K562 (cell line): ENCODE results near the gene PNPO. TPM values are rescaled to one million over a fixed set of nuclear protein-coding genes. Genes with fewer than 3 reads are reported as not detected.

Experiments used
- GABPA ChIP-seq: fragments of 200-800 bp; sonication (Bioruptor generic); conservative IDR thresholded peaks from 2 replicates; pipeline ENCODE4 v1.6.1; 2016; ENCODE audit warnings: low read depth, missing genetic modification characterization, missing compliant biosample characterization
- GABPB2 ChIP-seq: fragments of 250-450 bp; sonication (Bioruptor Pico); conservative IDR thresholded peaks from 2 replicates; pipeline ENCODE4 v1.5.1; 2021; ENCODE audit warnings: mild to moderate bottlenecking
- JUND ChIP-seq, 2 experiments: IDR thresholded peaks; 2 replicates in 1 of 2; 3 replicates in 1 of 2; pipeline ENCODE4 v1.6.1; 2011; ENCODE audit warnings: borderline replicate concordance in 2 of 2, low read depth in 2 of 2, low read length in 2 of 2, improper control_type of control experiment in 1 of 2, missing biosample characterization in 1 of 2, missing genetic modification characterization in 1 of 2, missing genetic modification reagents in 1 of 2
- NCOR1 ChIP-seq: fragments of 450-650 bp; IDR thresholded peaks from 2 replicates; pipeline ENCODE4 v1.6.1; 2016; ENCODE audit warnings: mild to moderate bottlenecking, moderate library complexity
- RHOXF2B ChIP-seq: fragments of 250-450 bp; sonication (Bioruptor Pico); conservative IDR thresholded peaks from 2 replicates; pipeline ENCODE4 v1.5.1; 2021
- SOX6 ChIP-seq: fragments of 450-650 bp; IDR thresholded peaks from 2 replicates; pipeline ENCODE4 v1.6.1; 2014; ENCODE audit warnings: mild to moderate bottlenecking
- TAF1 ChIP-seq: IDR thresholded peaks from 2 replicates; pipeline ENCODE4 v1.6.1; 2011; ENCODE audit warnings: mild to moderate bottlenecking, low read length, moderate library complexity; ENCODE audit not compliant: insufficient read depth, control insufficient read depth, severe bottlenecking; ENCODE audit errors: extremely low read depth
- TAF9B ChIP-seq: fragments of 450-650 bp; IDR thresholded peaks from 2 replicates; pipeline ENCODE4 v1.6.1; 2018; ENCODE audit warnings: mild to moderate bottlenecking; ENCODE audit not compliant: partially characterized antibody
- ZKSCAN1 ChIP-seq: fragments of 150-350 bp; IDR thresholded peaks from 2 replicates; pipeline ENCODE4 v1.6.1; 2016; ENCODE audit warnings: low read depth, low read length
- ZNF583 ChIP-seq: fragments of 250-450 bp; sonication (Bioruptor Pico); IDR thresholded peaks from 2 replicates; pipeline ENCODE4 v1.4.0; 2020
- polyA plus RNA-seq, 8 experiments: library from polyadenylated mRNA; depleted of rRNA in 4 of 8; stranded (reverse) in 5 of 8; unstranded in 3 of 8; fragments of >200 nt; fragmentation: Nextera tagmentation in 2 of 8; fragmentation: Illumina TruSeq in 1 of 8; extraction: Ambion mirVana in 2 of 8; extraction: Trizol in 1 of 8; gene quantifications; 2 replicates each; pipeline versions ENCODE4 v1.2.1 to v1.2.3, GENCODE V29; 2011 to 2014; ENCODE audit warnings: inconsistent platforms in 1 of 8, missing spikeins in 1 of 8
- total RNA-seq, 7 experiments: library from RNA; depleted of rRNA in 6 of 7; stranded (reverse); fragments of >200 nt in 6 of 7; fragmentation: Illumina TruSeq in 2 of 7; extraction: Trizol in 2 of 7; gene quantifications; 2 replicates each; pipeline versions ENCODE4 v1.2.1 to v1.2.3, GENCODE V29; 2011 to 2021; ENCODE audit warnings: low replicate concordance in 1 of 7
- TF ChIP-seq, protein P1 (sequence below), 2 experiments: IDR thresholded peaks; 2 replicates each; pipeline ENCODE4 v1.6.1; 2012; ENCODE audit warnings: improper control_type of control experiment in 2 of 2, low read depth in 2 of 2, low read length in 2 of 2, borderline replicate concordance in 1 of 2
- TF ChIP-seq, protein P2 (sequence below): sonication (generic); formaldehyde crosslinking; IDR thresholded peaks from 2 replicates; pipeline ENCODE4 v1.8.0; 2022; ENCODE audit warnings: mild to moderate bottlenecking, missing genetic modification reagents, borderline replicate concordance
- TF ChIP-seq, protein P3 (sequence below): fragments of 450-650 bp; IDR thresholded peaks from 2 replicates; pipeline ENCODE4 v1.6.1; 2016; ENCODE audit warnings: antibody characterized with exemption

Gene PNPO
- total and polyA plus RNA-seq, 9 of the 15 experiments (the other 6 are each of a cell fraction or from before 2014, with no cell fraction given), result 16.6 to 39.0 (median 27.4) TPM

DNA sequence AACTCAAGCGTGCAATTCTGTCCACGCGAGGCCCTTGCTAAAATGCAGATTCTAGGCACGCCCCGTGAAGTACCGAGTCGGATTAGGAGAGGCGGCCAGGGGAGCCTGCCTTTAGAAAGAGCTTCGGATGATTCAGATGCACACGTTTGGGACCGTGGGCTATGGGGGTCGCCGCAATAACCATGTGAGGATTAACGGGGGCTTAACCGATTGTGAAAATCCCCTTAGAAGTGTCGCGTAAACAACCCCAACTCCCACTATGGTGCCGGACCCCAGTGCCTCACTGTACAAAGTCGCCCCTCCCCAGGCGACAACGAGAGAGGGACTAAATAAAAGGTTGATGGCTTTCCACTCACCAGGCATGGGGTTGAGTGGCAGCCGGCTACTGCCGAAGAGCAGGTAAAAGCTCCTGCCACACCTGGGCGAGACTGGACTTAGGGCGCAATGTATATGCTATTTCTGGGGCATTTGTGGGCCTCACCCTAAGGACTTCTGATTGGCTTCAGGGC lies 46.0 kb upstream of the PNPO start (continued):
- TF ChIP-seq JUND (IDR thresholded peaks at IDR 0.05; ENCODE audit: borderline replicate concordance, low read depth, low read length) (no peak), JUND (tag; IDR thresholded peaks at IDR 0.05; ENCODE audit: borderline replicate concordance, low read depth, low read length) (no peak), ZKSCAN1 (0 out of 2 replicates have a peak, but pooled peaks have one; percentile 3), GABPA (tag) (no peak), TAF1 (peak; percentile 84), NCOR1 (no peak), GABPB2 (CRISPR knock-in tag) (no peak), TAF9B (peak; percentile 76), SOX6 (no peak), ZNF583 (CRISPR knock-in tag) (peak; percentile 35; the same call in 1 of the 2 replicates), RHOXF2B (no peak)
- TF ChIP-seq, protein P1, sequence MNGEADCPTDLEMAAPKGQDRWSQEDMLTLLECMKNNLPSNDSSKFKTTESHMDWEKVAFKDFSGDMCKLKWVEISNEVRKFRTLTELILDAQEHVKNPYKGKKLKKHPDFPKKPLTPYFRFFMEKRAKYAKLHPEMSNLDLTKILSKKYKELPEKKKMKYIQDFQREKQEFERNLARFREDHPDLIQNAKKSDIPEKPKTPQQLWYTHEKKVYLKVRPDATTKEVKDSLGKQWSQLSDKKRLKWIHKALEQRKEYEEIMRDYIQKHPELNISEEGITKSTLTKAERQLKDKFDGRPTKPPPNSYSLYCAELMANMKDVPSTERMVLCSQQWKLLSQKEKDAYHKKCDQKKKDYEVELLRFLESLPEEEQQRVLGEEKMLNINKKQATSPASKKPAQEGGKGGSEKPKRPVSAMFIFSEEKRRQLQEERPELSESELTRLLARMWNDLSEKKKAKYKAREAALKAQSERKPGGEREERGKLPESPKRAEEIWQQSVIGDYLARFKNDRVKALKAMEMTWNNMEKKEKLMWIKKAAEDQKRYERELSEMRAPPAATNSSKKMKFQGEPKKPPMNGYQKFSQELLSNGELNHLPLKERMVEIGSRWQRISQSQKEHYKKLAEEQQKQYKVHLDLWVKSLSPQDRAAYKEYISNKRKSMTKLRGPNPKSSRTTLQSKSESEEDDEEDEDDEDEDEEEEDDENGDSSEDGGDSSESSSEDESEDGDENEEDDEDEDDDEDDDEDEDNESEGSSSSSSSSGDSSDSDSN (IDR thresholded peaks at IDR 0.05; ENCODE audit: borderline replicate concordance in 1 of 2, low read depth in 2 of 2, low read length in 2 of 2), result 0 out of 4 replicates have a peak, but pooled peaks of 1 of the 2 experiments have one; percentile 21
- TF ChIP-seq, protein P2, sequence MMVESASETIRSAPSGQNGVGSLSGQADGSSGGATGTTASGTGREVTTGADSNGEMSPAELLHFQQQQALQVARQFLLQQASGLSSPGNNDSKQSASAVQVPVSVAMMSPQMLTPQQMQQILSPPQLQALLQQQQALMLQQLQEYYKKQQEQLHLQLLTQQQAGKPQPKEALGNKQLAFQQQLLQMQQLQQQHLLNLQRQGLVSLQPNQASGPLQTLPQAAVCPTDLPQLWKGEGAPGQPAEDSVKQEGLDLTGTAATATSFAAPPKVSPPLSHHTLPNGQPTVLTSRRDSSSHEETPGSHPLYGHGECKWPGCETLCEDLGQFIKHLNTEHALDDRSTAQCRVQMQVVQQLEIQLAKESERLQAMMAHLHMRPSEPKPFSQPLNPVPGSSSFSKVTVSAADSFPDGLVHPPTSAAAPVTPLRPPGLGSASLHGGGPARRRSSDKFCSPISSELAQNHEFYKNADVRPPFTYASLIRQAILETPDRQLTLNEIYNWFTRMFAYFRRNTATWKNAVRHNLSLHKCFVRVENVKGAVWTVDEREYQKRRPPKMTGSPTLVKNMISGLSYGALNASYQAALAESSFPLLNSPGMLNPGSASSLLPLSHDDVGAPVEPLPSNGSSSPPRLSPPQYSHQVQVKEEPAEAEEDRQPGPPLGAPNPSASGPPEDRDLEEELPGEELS (CRISPR knock-in tag), result no peak
- TF ChIP-seq, protein P3, sequence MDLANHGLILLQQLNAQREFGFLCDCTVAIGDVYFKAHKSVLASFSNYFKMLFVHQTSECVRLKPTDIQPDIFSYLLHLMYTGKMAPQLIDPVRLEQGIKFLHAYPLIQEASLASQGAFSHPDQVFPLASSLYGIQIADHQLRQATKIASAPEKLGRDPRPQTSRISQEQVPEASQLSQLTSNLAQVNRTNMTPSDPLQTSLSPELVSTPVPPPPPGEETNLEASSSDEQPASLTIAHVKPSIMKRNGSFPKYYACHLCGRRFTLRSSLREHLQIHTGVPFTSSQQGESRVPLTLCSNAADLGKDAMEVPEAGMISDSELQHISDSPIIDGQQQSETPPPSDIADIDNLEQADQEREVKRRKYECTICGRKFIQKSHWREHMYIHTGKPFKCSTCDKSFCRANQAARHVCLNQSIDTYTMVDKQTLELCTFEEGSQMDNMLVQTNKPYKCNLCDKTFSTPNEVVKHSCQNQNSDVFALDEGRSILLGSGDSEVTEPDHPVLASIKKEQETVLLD, result no peak
